ENCODE results near the gene KRTAP13-2. TPM values are rescaled to one million over a fixed set of nuclear protein-coding genes. Genes with fewer than 3 reads are reported as not detected.

The KRTAP13-2 gene
- total RNA-seq, 1 donor from 2014 or later, result not detected

- Histone ChIP-seq H3K27ac (no peak overlapping the region), H3K4me1 (no peaks in the 10 kb centered on the region), H3K36me3 (no peaks in the 10 kb centered on the region), H3K9me3 (no peaks in the 10 kb centered on the region), H3K4me3 (no peak overlapping the region), H3K27me3 (no peaks in the 10 kb centered on the region)
- no peak for DNase-seq
- intact Hi-C loops (cut with DNase I), result no loop called here
- ATAC-seq, result no peak
- no peak for TF ChIP-seq CTCF (IDR thresholded peaks at IDR 0.05)
These were observed 27.1 kb downstream of the KRTAP13-2 start for GRCh38 chr21:30345014-30345413.

- no peaks in the 10 kb centered on the region for H3K9me3 ChIP-seq
- peak; percentile 73 for ATAC-seq
- intact Hi-C loops (cut with DNase I), result no loop called here
- H3K4me1 ChIP-seq, result no peaks in the 10 kb centered on the region
- no peak overlapping the region for H3K27ac ChIP-seq
- no peaks in the 10 kb centered on the region for H3K27me3 ChIP-seq
- no peak overlapping the region for H3K4me3 ChIP-seq
- no peaks in the 10 kb centered on the region for H3K36me3 ChIP-seq
- TF ChIP-seq CTCF (IDR thresholded peaks at IDR 0.05), result peak; percentile 94
- no peak for DNase-seq
These were observed 31.1 kb downstream of the KRTAP13-2 start for GRCh38 chr21:30340714-30341573.

GRCh38 chr21:30338717-30339116, 33.4 kb downstream of the KRTAP13-2 start:
- no peaks in the 10 kb centered on the region for H3K27me3 ChIP-seq
- H3K27ac ChIP-seq, result no peak overlapping the region
- no peak overlapping the region for H3K4me3 ChIP-seq
- ATAC-seq, result no peak
- H3K9me3 ChIP-seq, result no peaks in the 10 kb centered on the region
- H3K36me3 ChIP-seq, result no peaks in the 10 kb centered on the region
- H3K4me1 ChIP-seq, result no peaks in the 10 kb centered on the region
- no peak for DNase-seq
- TF ChIP-seq CTCF (IDR thresholded peaks at IDR 0.05), result no peak
- intact Hi-C loops (cut with DNase I), result no loop called here

- intact Hi-C loops (cut with DNase I), result no loop called here
- H3K4me1 ChIP-seq, result no peaks in the 10 kb centered on the region
- no peak for ATAC-seq
These were observed 34.3 kb downstream of the KRTAP13-2 start for GRCh38 chr21:30337772-30338171.

DNA sequence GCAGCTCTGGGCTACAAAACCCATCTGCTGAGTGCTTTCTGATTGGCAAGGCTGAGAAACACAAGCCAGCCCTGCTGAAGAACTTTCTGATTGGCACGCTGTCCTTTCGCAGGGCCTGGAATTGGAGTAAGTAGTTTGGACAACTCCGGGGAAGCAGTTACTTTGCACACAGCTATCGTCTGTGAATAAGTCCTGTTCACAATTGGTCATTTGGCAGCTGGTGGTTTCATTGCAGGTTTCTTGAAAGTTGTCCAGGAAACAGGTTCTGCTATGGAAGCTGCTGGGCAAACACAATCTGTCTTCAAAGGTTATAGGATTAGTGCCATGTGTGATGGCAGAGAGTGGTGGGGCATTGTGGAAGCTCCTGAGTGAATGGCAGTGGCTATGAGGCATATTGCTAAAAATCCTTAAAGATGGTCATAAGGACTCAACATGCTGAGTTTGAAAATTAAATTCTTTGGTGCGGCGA, 34.8 kb downstream of the KRTAP13-2 start, which contains the start of gene KRTAP27-1:
Gene KRTAP27-1, minus strand, starts transcription at position 419 of the 469 bp plus-strand sequence. Its CDS starts 26 bp downstream, at position 393.
- intact Hi-C loops (cut with DNase I), result no loop called here
- Histone ChIP-seq H3K9me3 (no peaks in the 10 kb centered on the region), H3K27ac (no peak within 1 kb of the TSS), H3K4me3 (no peak within 1 kb of the TSS), H3K27me3 (no peaks in the 10 kb centered on the region), H3K4me1 (no peaks in the 10 kb centered on the region), H3K36me3 (no peaks in the 10 kb centered on the region)
- TF ChIP-seq CTCF (IDR thresholded peaks at IDR 0.05), result no peak
- ATAC-seq, result no peak
- DNase-seq, result no peak

More at GRCh38 chr21:30337772-30338171, 34.3 kb downstream of the KRTAP13-2 start:
- no peak overlapping the region for H3K27ac ChIP-seq
- H3K9me3 ChIP-seq, result no peaks in the 10 kb centered on the region
- no peak for TF ChIP-seq CTCF (IDR thresholded peaks at IDR 0.05)
- H3K27me3 ChIP-seq, result no peaks in the 10 kb centered on the region
- no peak overlapping the region for H3K4me3 ChIP-seq
- DNase-seq, result no peak
- H3K36me3 ChIP-seq, result no peaks in the 10 kb centered on the region

All from upper lobe of right lung (tissue), 1 donor.